Measurements from ENCODE around the gene OR7E24.
A peak's percentile ranks its signal among the peaks of the same experiment; 100 is the strongest.

OR7E24 gene

DNA sequence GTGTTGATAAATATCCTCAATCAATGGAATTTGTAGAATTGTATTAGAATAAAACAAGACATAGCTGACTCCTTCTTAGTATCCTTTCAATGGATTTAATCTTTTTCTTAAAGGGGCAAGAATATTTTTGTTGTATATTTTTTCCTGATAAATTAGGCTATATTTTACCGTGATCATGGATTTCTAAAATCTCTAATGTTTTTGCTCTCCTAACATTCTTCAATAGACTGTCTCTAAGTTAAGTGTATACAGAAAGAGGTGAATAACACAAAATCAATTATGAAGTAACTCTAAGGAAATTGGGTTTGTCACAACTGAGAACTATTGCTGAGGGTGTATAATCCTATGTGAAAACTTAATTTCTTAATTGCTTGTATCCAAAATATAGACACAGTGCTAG lies at the start of gene OR7E24:
Gene OR7E24, plus strand, starts transcription at position 301 of the 400 bp plus-strand sequence. CDS start 114 bp downstream, outside the sequence.
- no peaks in the 10 kb centered on the region for H3K4me1 ChIP-seq (ENCODE audit: insufficient read depth, low read length)
- H3K4me2 ChIP-seq (ENCODE audit: insufficient read depth, low read length): no peak within 1 kb of the TSS
- H4K20me1 ChIP-seq (ENCODE audit: insufficient read depth, low read length): no peaks in the 10 kb centered on the region
- DNase-seq (no peak), ATAC-seq (ENCODE audit: insufficient read depth, low read depth) (no peak)
- H3K4me3 ChIP-seq (ENCODE audit: low read depth in 1 of 2, low read length in 2 of 2): no peak within 1 kb of the TSS
- H2AFZ ChIP-seq (ENCODE audit: low read depth, low read length): no peak within 1 kb of the TSS
- H3K9ac ChIP-seq (ENCODE audit: low read depth, low read length): no peak within 1 kb of the TSS
- no peaks in the 10 kb centered on the region for H3K9me3 ChIP-seq (ENCODE audit: insufficient read depth, low read length, severe bottlenecking)
- H3K36me3 ChIP-seq (ENCODE audit: insufficient read depth, low read length): no peaks in the 10 kb centered on the region
- no peak within 1 kb of the TSS for H3K27ac ChIP-seq (ENCODE audit: low read length)
- H3K27me3 ChIP-seq (ENCODE audit: insufficient read depth, low read length, poor library complexity): peaks cover 3% of the 10 kb centered on the region
- no peak for TF ChIP-seq EZH2 (IDR thresholded peaks at IDR 0.05; ENCODE audit: borderline replicate concordance, low read depth, low read length, severe bottlenecking)
- TF ChIP-seq, protein P1, sequence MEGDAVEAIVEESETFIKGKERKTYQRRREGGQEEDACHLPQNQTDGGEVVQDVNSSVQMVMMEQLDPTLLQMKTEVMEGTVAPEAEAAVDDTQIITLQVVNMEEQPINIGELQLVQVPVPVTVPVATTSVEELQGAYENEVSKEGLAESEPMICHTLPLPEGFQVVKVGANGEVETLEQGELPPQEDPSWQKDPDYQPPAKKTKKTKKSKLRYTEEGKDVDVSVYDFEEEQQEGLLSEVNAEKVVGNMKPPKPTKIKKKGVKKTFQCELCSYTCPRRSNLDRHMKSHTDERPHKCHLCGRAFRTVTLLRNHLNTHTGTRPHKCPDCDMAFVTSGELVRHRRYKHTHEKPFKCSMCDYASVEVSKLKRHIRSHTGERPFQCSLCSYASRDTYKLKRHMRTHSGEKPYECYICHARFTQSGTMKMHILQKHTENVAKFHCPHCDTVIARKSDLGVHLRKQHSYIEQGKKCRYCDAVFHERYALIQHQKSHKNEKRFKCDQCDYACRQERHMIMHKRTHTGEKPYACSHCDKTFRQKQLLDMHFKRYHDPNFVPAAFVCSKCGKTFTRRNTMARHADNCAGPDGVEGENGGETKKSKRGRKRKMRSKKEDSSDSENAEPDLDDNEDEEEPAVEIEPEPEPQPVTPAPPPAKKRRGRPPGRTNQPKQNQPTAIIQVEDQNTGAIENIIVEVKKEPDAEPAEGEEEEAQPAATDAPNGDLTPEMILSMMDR (IDR thresholded peaks at IDR 0.05; ENCODE audit: borderline replicate concordance, extremely low read depth, low read length, poor library complexity, severe bottlenecking): no peak
- H3K79me2 ChIP-seq (ENCODE audit: insufficient read depth, low read length): no peaks in the 10 kb centered on the region

DNA sequence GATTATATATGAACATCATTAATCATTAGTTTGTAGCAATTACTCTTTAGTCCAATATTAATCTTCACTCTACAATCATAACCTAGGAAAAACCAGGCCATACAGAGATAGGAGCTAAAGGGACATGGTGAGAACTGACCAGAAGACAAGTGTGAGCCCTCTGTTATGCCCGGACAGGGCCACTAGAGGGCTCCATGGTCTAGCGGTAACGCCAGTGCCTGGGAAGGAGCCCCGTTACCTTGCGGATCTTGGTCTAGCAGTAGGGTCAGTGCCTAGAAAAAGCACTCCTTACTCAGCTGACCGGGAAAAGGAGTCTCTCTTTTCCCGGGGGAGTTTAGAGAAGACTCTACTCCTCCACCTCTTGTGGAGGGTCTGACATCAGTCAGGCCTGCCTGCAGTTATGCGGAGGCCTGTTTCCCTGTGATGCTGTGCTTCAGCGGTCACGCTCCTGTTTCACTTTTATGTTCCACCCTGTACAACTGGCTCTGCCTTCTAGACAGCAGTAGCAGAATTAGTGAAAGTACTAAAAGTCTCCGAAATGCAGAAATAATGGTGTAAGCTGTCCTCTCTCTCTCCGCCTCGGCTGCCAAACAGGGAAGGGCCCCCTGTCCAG lies 45.1 kb upstream of the OR7E24 start:
- peak overlapping the region; percentile 61 for H3K4me2 ChIP-seq (ENCODE audit: insufficient read depth, low read length)
- H2AFZ ChIP-seq (ENCODE audit: low read depth, low read length): peak overlapping the region; percentile 69
- H3K4me1 ChIP-seq (ENCODE audit: insufficient read depth, low read length): peaks cover 5% of the 10 kb centered on the region; the same call in 1 of the 2 replicates
- no peaks in the 10 kb centered on the region for H3K9me3 ChIP-seq (ENCODE audit: insufficient read depth, low read length, severe bottlenecking)
- no peaks in the 10 kb centered on the region for H4K20me1 ChIP-seq (ENCODE audit: insufficient read depth, low read length)
- TF ChIP-seq EZH2 (IDR thresholded peaks at IDR 0.05; ENCODE audit: borderline replicate concordance, low read depth, low read length, severe bottlenecking): no peak
- TF ChIP-seq, protein P1 (IDR thresholded peaks at IDR 0.05; ENCODE audit: borderline replicate concordance, extremely low read depth, low read length, poor library complexity, severe bottlenecking): peak; percentile 84
- no peaks in the 10 kb centered on the region for H3K79me2 ChIP-seq (ENCODE audit: insufficient read depth, low read length)
- H3K27ac ChIP-seq (ENCODE audit: low read length): no peak overlapping the region
- no peaks in the 10 kb centered on the region for H3K36me3 ChIP-seq (ENCODE audit: insufficient read depth, low read length)
- H3K27me3 ChIP-seq (ENCODE audit: insufficient read depth, low read length, poor library complexity): no peaks in the 10 kb centered on the region
- H3K4me3 ChIP-seq (ENCODE audit: low read depth in 1 of 2, low read length in 2 of 2): peak overlapping the region in 1 of 2 experiments; percentile 41; a peak in 2 of 4 replicates
- ATAC-seq (ENCODE audit: insufficient read depth, low read depth): peak; percentile 80
- 0 out of 2 replicates have a peak overlapping the region, but pooled peaks have one; percentile 16 for H3K9ac ChIP-seq (ENCODE audit: low read depth, low read length)
- DNase-seq: peak; percentile 64

DNA sequence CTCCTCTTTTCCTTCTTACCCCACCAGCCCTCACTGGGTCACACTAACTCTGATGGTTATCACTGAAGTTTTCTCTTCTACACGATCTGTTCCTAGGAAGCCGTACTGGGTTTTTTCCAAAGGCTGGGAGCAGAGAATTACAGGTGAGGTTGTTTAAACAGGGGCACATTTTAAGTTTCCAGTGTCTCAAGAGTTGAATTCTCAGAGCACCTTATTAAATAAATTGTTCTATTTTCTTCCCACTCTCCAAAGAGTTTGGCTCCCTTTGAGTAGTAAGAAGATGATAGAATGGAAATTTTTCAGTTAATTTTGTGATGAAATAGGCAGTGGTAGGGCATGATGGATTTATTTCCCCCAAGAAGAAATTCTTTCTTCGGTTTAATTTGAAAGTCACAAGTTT lies 31.2 kb upstream of the OR7E24 start, which contains the start of gene OR7D4:
Gene OR7D4, minus strand, starts transcription at position 101 of the 400 bp plus-strand sequence. CDS start 4,752 bp downstream, outside the sequence.
- no peak within 1 kb of the TSS for H3K27ac ChIP-seq (ENCODE audit: low read length)
- H3K9ac ChIP-seq (ENCODE audit: low read depth, low read length): no peak within 1 kb of the TSS
- no peaks in the 10 kb centered on the region for H3K4me1 ChIP-seq (ENCODE audit: insufficient read depth, low read length)
- no peaks in the 10 kb centered on the region for H3K36me3 ChIP-seq (ENCODE audit: insufficient read depth, low read length)
- no peak within 1 kb of the TSS for H3K4me3 ChIP-seq (ENCODE audit: low read depth in 1 of 2, low read length in 2 of 2)
- DNase-seq: no peak
- H3K4me2 ChIP-seq (ENCODE audit: insufficient read depth, low read length): no peak within 1 kb of the TSS
- no peak for TF ChIP-seq EZH2 (IDR thresholded peaks at IDR 0.05; ENCODE audit: borderline replicate concordance, low read depth, low read length, severe bottlenecking)
- TF ChIP-seq, protein P1 (IDR thresholded peaks at IDR 0.05; ENCODE audit: borderline replicate concordance, extremely low read depth, low read length, poor library complexity, severe bottlenecking): no peak
- no peak within 1 kb of the TSS for H2AFZ ChIP-seq (ENCODE audit: low read depth, low read length)
- no peaks in the 10 kb centered on the region for H4K20me1 ChIP-seq (ENCODE audit: insufficient read depth, low read length)
- H3K9me3 ChIP-seq (ENCODE audit: insufficient read depth, low read length, severe bottlenecking): no peaks in the 10 kb centered on the region
- no peak for ATAC-seq (ENCODE audit: insufficient read depth, low read depth)
- H3K79me2 ChIP-seq (ENCODE audit: insufficient read depth, low read length): no peaks in the 10 kb centered on the region
- H3K27me3 ChIP-seq (ENCODE audit: insufficient read depth, low read length, poor library complexity): peaks cover 2% of the 10 kb centered on the region
